GM19372 (cell line): ENCODE measurements around the gene PLCL1.

Source experiments
- ATAC-seq: cut with Tn5 transposase; IDR thresholded peaks from one replicate; pipeline ENCODE4 v1.9.1; 2021; ENCODE audit warnings: mild to moderate bottlenecking, low read depth, moderate library complexity; ENCODE audit not compliant: unreplicated experiment

Gene PLCL1

DNA sequence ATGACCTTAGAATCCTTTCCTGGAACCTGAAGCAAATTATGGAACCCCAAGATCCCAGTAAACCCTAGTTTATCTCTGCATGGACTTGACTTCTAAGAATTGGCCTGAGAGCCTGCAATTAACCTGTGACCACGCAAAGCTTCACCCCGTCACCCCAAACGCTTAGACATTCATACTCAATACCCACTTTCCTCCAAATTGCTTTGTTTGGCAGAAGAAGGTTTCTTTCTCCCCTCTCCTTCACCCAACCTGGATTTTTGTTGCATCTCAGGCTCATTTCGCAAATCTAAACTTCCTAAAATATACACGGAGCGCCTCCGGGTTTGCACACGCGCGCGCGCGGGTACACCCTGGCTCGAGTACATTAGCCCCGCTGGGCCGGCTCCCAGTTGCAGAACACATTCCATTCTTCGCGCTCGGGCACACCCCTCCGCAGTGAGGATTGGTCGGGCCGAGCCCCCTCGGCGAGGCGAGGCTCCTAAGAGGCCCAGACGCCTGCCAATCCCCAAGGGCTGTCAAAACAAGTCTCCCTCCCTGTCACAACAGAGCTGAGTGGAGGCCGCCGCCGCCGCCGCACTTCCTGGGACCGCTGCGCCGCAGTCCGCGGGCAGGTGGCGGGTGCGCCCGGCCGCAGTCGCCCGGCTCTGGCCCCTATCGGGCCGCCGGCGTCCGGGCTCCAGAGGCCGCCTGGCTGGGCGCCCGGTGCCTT is at the start of gene PLCL1:
TSS of gene PLCL1 (plus strand) at position 545 of the 709 bp plus-strand sequence.
- ATAC-seq, result peak; percentile 99

- ATAC-seq, result no peak
These were observed 45.4 kb upstream of the PLCL1 start for GRCh38 chr2:197759013-197759412.

DNA sequence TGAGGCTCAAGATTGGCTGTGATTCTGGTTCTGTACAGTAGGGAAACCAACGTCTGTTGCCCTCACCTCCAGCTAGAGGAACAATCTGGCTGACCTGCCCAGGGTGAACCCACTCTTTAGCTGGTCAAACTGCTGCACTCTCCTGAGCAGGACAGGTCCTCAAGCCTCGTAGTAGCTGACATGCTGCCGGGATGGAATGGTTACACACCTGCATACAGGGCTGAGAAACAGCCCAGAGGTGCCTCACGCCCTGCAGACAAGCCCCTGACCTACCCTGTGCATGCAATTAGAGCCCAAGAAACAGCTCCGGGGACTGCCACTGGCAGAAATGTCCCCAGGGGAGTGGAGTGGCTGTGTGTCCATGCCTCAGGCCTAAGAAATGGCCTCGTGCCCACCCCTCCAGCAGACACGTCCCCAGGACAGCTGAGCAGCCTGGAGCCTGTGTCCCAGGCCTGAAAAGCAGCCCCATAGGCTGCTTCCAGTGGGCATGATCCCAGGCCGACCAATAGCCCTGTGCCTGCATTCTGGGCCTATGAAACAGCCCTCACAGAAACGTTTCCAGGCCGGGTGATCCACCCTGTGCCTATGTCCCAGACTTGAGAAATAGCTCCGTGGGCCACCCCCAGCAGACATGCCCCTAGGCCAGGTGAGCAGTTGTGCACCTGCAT is 44.6 kb upstream of the PLCL1 start:
- ATAC-seq, result no peak

DNA sequence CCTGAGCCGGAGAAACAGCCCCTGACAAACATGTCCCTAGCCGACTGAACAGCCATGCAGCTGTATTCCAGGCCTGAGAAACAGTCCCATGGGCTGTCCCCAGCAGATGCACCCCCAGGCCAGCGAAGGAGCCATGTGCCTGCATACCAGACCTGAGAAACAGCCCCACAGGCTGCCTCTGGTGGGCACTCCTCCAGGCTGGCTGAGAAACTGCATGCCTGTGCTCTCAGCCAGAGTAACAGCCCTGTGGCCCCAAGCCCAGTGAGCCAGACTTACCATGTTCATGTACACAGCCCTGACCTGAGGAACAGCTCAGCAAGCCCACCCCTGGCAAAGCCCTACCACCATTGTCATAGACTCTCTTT is 44.1 kb upstream of the PLCL1 start:
- no peak for ATAC-seq

DNA sequence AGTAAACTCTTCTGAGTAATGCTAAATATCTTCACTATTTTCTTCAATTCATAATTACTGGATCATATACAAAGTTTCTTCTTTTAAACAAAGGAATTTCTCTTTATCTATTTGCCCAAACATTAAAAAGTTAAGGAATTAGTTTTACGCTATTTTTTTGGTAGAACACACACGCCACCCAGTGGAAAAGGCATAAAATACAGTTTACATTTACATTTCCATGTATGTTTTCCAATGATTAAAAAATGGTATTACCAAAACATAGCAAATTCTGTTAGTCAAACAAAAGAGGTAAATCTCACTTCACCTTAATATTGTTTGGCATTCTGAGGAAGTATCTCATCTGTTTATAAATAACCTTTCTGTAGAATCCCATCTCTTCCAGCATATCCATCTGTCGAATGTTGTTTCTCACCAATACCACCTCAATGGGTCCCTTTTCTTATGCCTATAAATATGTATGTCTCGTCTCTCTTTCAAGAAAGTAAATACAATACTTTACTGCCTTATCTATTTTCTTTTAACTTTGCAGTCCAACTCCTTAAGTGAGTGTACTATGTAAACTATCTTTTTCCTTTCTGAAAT is 26.5 kb upstream of the PLCL1 start:
- ATAC-seq, result no peak

DNA sequence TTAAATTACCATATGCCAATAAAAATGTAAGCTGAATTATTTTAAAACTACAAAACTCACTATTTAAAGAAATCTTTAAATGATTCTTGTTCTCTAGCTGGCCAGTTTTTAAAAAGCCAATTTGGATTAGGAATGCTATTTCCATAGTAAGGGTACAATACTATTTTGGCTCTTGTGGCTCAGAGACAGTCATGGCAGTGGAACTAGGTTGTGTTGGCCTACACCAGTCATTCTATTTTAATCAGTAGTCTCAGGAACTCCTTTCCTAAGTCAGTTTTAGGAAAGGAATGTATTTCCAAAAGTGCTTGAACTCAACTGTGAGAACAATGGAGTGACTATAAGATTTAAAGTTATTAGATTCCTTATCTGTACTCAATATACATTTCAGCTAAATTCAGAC is 25.1 kb upstream of the PLCL1 start:
- ATAC-seq, result no peak

GRCh38 chr2:197782126-197782525 is 22.3 kb upstream of the PLCL1 start:
- no peak for ATAC-seq

GRCh38 chr2:197784956-197785941 is 19.1 kb upstream of the PLCL1 start, which contains the start of gene BOLL:
BOLL (minus strand) TSS chr2:197785319; CDS start chr2:197781850, 3,469 bp downstream.
- no peak for ATAC-seq

- peak; percentile 60 for ATAC-seq
These were observed 18.1 kb upstream of the PLCL1 start for GRCh38 chr2:197786010-197786877.

GRCh38 chr2:197793456-197793855 is 10.9 kb upstream of the PLCL1 start:
- no peak for ATAC-seq

DNA sequence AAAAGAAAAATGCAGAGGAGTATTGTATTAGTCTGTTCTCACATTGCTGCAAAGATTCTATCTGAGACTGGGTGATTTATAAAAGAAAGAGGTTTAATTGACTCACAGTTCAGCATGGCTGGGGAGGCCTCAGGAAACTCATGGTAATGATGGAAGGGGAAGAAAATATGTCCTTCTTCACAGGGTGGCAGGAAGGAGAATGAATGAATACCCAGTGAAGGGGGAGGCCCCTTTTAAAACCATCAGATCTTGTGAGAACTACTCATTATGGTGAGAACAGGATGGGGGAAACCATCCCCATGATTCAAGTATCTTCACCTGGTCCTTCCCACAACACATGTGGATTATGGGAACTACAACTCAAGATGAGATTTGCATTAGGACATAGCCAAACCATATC is 9.1 kb upstream of the PLCL1 start:
- no peak for ATAC-seq

DNA sequence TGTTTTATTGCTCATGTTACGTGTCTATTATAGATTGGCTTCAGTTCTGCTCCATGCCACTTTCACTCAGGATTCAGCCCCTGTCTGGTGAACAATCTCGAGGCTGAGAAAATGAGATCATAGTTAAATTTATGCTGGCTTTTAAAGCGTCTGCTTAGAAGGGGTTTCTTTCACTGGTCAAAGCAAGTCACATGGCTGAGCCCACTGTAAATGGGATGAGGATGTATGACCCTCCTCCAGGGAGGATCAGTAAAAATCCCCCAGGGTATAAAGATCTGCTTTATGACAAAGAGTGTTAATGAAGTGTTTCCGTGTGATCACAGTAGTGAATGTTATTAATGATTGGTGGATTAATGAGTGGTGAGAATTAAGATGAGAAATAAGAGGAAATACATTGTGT is 6.2 kb upstream of the PLCL1 start:
- ATAC-seq, result no peak

DNA sequence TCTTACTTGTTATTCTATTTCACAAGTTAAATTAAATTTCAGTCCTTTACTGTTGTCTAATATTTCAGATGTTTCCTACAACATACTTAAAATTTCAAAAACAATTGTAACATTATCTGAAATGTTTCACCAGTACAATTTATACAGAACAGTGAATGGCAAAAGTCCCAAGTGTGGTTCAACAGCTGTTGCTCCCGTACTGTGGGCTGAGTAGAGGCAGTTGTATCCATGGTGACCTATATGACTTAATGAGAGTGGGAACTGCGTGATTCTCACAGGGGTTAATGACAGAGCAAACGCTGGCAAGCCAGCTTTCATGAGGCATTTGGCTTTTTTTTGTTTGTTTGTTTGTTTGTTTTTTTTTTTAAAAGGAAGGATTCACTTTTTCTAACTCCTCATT is 5.3 kb upstream of the PLCL1 start:
- no peak for ATAC-seq

GRCh38 chr2:197800091-197800490 is 4.3 kb upstream of the PLCL1 start:
- no peak for ATAC-seq

GRCh38 chr2:197801033-197801432 is 3.4 kb upstream of the PLCL1 start:
- ATAC-seq, result no peak

- ATAC-seq, result peak; percentile 32
These were observed 1.4 kb upstream of the PLCL1 start for GRCh38 chr2:197803033-197803444.

GRCh38 chr2:197804758-197805714 is 643 bp downstream of the PLCL1 start:
- ATAC-seq, result peak; percentile 27
